Heart left ventricle (tissue), 16 donors: ENCODE data around the gene C2orf42. TPM values are rescaled to one million over a fixed set of nuclear protein-coding genes. Genes with fewer than 3 reads are reported as not detected.

Experiments used
- ATAC-seq, 4 donors: fragments of 200-7000 bp; cut with Tn5 transposase; one replicate each; pipeline ENCODE4 v1.9.1; 2020 to 2022; ENCODE audit warnings: moderate library complexity in 4 of 4, mild to moderate bottlenecking in 3 of 4, moderate number of reproducible peaks in 1 of 4
- DNase-seq, 5 donors: peaks; one replicate each; pipeline ENCODE4 v3.0.0-alpha.2; 2020
- H3K27ac ChIP-seq, 12 donors: fragments of 200-600 bp; sonication (generic) in 4 of 12; one replicate each; pipeline versions ENCODE4 v1.5.0 to v1.8.0; 2016 to 2022; ENCODE audit warnings: mild to moderate bottlenecking in 2 of 12
- H3K27me3 ChIP-seq, 9 donors: fragments of 200-600 bp; sonication (generic) in 2 of 9; one replicate each; pipeline versions ENCODE4 v1.5.1 to v1.8.0; 2016 to 2022; ENCODE audit warnings: mild to moderate bottlenecking in 3 of 9
- H3K36me3 ChIP-seq, 9 donors: fragments of 200-600 bp; sonication (generic) in 2 of 9; one replicate each; pipeline versions ENCODE4 v1.5.0 to v1.8.0; 2018 to 2022; ENCODE audit warnings: mild to moderate bottlenecking in 2 of 9
- H3K4me1 ChIP-seq, 12 donors: fragments of 200-600 bp; sonication (generic) in 4 of 12; one replicate each; pipeline versions ENCODE4 v1.5.0 to v1.8.0; 2016 to 2022; ENCODE audit warnings: mild to moderate bottlenecking in 3 of 12
- H3K4me3 ChIP-seq, 12 donors: fragments of 200-600 bp; sonication (generic) in 4 of 12; one replicate each; pipeline versions ENCODE4 v1.5.0 to v1.8.0; 2017 to 2022; ENCODE audit warnings: mild to moderate bottlenecking in 9 of 12, moderate library complexity in 4 of 12
- H3K9me3 ChIP-seq, 12 donors: fragments of 200-600 bp; sonication (generic) in 4 of 12; one replicate each; pipeline versions ENCODE4 v1.5.0 to v1.8.0; 2016 to 2022; ENCODE audit warnings: mild to moderate bottlenecking in 1 of 12
- CTCF ChIP-seq, 12 donors: fragments of 200-600 bp; sonication (generic) in 4 of 12; IDR thresholded peaks; one replicate each; pipeline versions ENCODE4 v1.5.0 to v1.8.0; 2018 to 2022; ENCODE audit warnings: antibody characterized with exemption in 12 of 12, mild to moderate bottlenecking in 5 of 12
- POLR2A ChIP-seq, 2 donors: fragments of 450-650 bp; IDR thresholded peaks; one replicate each; pipeline ENCODE4 v1.6.1; 2017; ENCODE audit warnings: antibody characterized with exemption in 2 of 2, mild to moderate bottlenecking in 2 of 2, moderate library complexity in 2 of 2
- WGBS, 4 donors: extraction: QIAGEN DNeasy Blood & Tissue Kit in 2 of 4; methylation state at CpG; one replicate each; pipeline versions ENCODE4 v1.1.5 to v1.1.7; 2013 to 2018; 5-methylcytosine and 5-hydroxymethylcytosine counted together
- intact Hi-C, 10 donors: fragments of 100-400 bp; cut with DNase I; formaldehyde crosslinking; loops; one replicate each; pipeline versions ENCODE4 v1.11.1 to v1.14.2; 2022
- polyA plus RNA-seq, 2 donors: library from polyadenylated mRNA; stranded (reverse); fragments of 200-250 nt; gene quantifications; one replicate each; pipeline ENCODE4 v1.2.3, GENCODE V29; 2013
- total RNA-seq, 9 donors: library from RNA; depleted of rRNA in 2 of 9; stranded (reverse); fragments of >200 nt in 2 of 9; fragmentation: NEBNext Ultra II Directional in 3 of 9; extraction: Animal tissue kit (Norgen Biotek cat#: 25700) in 3 of 9; gene quantifications; one replicate each; pipeline versions ENCODE4 v1.1.0 to v1.2.4, GENCODE V29; 2016 to 2023
- donor health status: ischemic (EF 13 %, LVEDD 7.1; RV severe dilation, severe dysfunction).
- donor health status: healthy with polysubstance abuse.
- donor health status: DM: no; HTN: yes; CAD: no.
- donor health status: DM: no; HTN: no; CAD: no.
- donor health status: ischemic (EF 25% LVEDD 6.9; RV normal size, moderate dysfunction).
- donor health status: ischemic (EF 25% LVEDD 5.7; RV mildly dilated, moderate dysfunction).
- donor health status: healthy.
- donor health status: DM: yes; HTN: yes; CAD: no.
- donor health status: ischemic (EF 35%, LVEDD 5.7; RV mildly dilated, moderate dysfunction).
- donor health status: nonischemic (EF 11% LVEDD 7.7; RV severe dilation, severe dysfunction).
- donor health status: DM: yes; HTN: yes; CAD: no.
- donor health status: PGD.
- donor health status: ischemic (EF 29% LVEDD 5.4; RV normal size, mild dysfunction).
- donor health status: nonischemic (EF 23%, LVEDD 6.1; RV moderate dilation, normal function).

C2orf42 gene
- total and polyA plus RNA-seq, 11 donors: 3.5 to 14.9 (median 8.9) TPM

- no peaks in the 10 kb centered on the region for H3K36me3 ChIP-seq
These were observed 48.1 kb downstream of the C2orf42 start for GRCh38 chr2:70142590-70143313.

GRCh38 chr2:70141902-70142589 is 48.8 kb downstream of the C2orf42 start:
- Histone ChIP-seq H3K4me1 (peaks cover 2 to 43% (median 20%) of the 10 kb centered on the region in 12 donors), H3K4me3 (peak overlapping the region; percentile 26 to 92 (median 72)), H3K9me3 (no peaks in the 10 kb centered on the region), H3K27me3 (no peaks in the 10 kb centered on the region), H3K27ac (peak overlapping the region; percentile 94 to 100 (median 98)), H3K36me3 (no peaks in the 10 kb centered on the region)
- TF ChIP-seq POLR2A (IDR thresholded peaks at IDR 0.05) (peak; percentile 52 to 95), CTCF (IDR thresholded peaks at IDR 0.05) (no peak)
- no peak for DNase-seq
- ATAC-seq: peak; percentile 2 to 89 (median 60)
- intact Hi-C loops: loop anchor here (1.0 to 5.0 kb wide), 16 partner anchors 17 to 230 kb away; partner anchors contain the start of genes PCBP1 (in 7 of the 10), MXD1 (in 2 of the 10) and FAM136A (in 1 of the 10)
- 0 to 1% (median 1%) methylated on average over 18 to 73 of the region's 73 CpGs for WGBS, 4 donors

More at GRCh38 chr2:70142590-70143313, 48.1 kb downstream of the C2orf42 start:
- DNase-seq: peak; percentile 99 to 100 (median 99)
- Histone ChIP-seq H3K27ac (peak overlapping the region; percentile 94 to 100 (median 98)), H3K27me3 (no peaks in the 10 kb centered on the region), H3K9me3 (no peaks in the 10 kb centered on the region), H3K4me3 (peak overlapping the region in 11 of 12 donors; percentile 26 to 92 (median 73)), H3K4me1 (peaks cover 2 to 35% (median 20%) of the 10 kb centered on the region in 12 donors)
- TF ChIP-seq POLR2A (IDR thresholded peaks at IDR 0.05): peak in 1 of 2 donors; percentile 47
- TF ChIP-seq CTCF (IDR thresholded peaks at IDR 0.05): peak; percentile 91 to 99 (median 97)
- intact Hi-C loops: loop anchor here (1.0 to 5.0 kb wide), 16 partner anchors 17 to 230 kb away; partner anchors contain the start of genes PCBP1 (in 7 of the 10), MXD1 (in 2 of the 10) and FAM136A (in 1 of the 10)
- WGBS, 4 donors: 0 to 1% (median 0%) methylated on average over 23 to 50 of the region's 50 CpGs
- ATAC-seq: peak; percentile 90 to 91 (median 90)

- no peaks in the 10 kb centered on the region for H3K27me3 ChIP-seq
- TF ChIP-seq CTCF (IDR thresholded peaks at IDR 0.05) (peak in 4 of 12 donors; percentile 12 to 20 (median 15)), POLR2A (IDR thresholded peaks at IDR 0.05) (no peak)
- peak in 3 of 4 donors; percentile 0 to 19 (median 3) for ATAC-seq
- intact Hi-C loops: loop anchor here in 3 of 10 donors (5.0 kb wide), 3 partner anchors 54 to 229 kb away; partner anchors contain the start of genes FAM136A (in 1 of the 3) and PCBP1 (in 1 of the 3)
- peaks cover 2 to 49% (median 21%) of the 10 kb centered on the region in 12 donors for H3K4me1 ChIP-seq
- peak overlapping the region; percentile 26 to 92 (median 72) for H3K4me3 ChIP-seq
- peak overlapping the region; percentile 94 to 100 (median 98) for H3K27ac ChIP-seq
- H3K9me3 ChIP-seq: no peaks in the 10 kb centered on the region
- WGBS, 4 donors: 47 to 61% (median 52%) methylated on average over 13 to 14 of the region's 14 CpGs
- no peaks in the 10 kb centered on the region for H3K36me3 ChIP-seq
- DNase-seq: peak in 3 of 5 donors; percentile 43 to 55 (median 48)
These were observed 49.5 kb downstream of the C2orf42 start for GRCh38 chr2:70141212-70141901.
